ENCODE measurements around the gene MED9.

DNA sequence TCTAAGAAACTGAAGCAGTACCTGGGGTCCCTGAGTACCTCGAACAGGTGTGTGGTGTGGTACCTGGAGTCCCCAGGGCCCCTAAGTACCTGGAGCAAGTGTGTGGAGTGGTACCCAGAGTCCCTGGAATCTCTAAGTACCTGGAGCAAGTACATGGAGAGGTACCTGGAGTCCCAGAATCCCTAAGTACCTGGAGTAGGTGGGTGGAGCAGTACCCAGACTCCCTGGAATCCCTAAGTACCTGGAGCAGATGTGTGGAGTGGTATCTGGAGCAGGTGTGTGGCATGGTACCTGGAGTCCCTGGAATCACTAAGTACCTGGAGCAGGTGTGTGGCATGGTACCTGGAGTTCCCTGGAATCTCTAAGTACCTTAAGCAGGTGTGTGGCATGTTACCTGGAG lies 22.5 kb upstream of the MED9 start:
- no peak for TF ChIP-seq EZH2 (IDR thresholded peaks at IDR 0.05)
- TF ChIP-seq POLR2AphosphoS5 (IDR thresholded peaks at IDR 0.05; ENCODE audit: borderline replicate concordance, low read depth, low read length), result no peak

Measured in SK-N-MC (cell line).